Measurements from ENCODE around the gene CRABP2. TPM values are rescaled to one million over a fixed set of nuclear protein-coding genes. Genes with fewer than 3 reads are reported as not detected.

Gene CRABP2
- total and polyA plus RNA-seq, 2 experiments from 2014 or later, result 45.9 to 137 TPM

DNA sequence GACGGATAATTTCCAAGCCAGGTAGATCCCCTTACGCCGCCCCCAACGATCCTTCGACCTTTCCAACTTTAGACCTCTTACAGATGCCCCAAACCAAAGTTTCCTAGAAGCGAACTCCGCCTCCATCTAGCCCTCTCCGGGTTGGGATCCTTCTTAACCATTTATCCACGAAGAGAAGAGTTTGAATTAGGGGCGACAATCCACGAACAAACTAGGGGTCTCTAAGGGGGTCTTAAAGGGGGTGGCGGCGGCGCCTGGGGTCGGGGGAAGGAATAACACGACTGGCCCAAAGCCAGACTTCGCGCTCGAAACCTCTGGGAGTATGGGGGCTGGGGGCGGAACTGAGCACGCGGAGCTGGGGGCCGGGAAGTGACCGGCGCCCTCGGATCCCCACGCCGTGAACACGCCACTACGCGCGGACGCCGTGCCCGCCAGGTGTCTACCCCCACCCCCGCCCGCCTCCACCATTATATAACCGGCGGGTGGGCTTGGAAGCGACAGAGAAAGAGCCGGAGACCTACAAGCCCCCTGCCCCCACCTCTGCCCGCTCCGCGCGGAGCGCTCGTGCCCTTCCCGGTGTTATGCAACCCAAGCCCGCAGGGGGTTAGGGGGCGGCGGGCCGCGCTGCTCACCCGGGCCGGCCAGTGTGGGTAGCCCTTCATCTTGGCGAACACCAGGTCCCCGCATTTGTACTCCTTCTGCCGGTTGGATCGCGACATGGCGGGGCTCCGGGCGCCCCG, 45.5 kb upstream of the CRABP2 start:
- H3K36me3 Mint-ChIP-seq (ENCODE audit: low read depth), result peaks cover 24% of the 10 kb centered on the region
- no peaks in the 10 kb centered on the region for H3K27me3 ChIP-seq (ENCODE audit: insufficient read depth)
- peaks cover 47% of the 10 kb centered on the region for H3K4me1 Mint-ChIP-seq
- ATAC-seq (peak; percentile 5), DNase-seq (ENCODE audit: low spot score) (peak; percentile 73)
- no peak for TF ChIP-seq EZH2phosphoT487 (IDR thresholded peaks at IDR 0.05; ENCODE audit: unreplicated experiment)
- TF ChIP-seq, protein P1, sequence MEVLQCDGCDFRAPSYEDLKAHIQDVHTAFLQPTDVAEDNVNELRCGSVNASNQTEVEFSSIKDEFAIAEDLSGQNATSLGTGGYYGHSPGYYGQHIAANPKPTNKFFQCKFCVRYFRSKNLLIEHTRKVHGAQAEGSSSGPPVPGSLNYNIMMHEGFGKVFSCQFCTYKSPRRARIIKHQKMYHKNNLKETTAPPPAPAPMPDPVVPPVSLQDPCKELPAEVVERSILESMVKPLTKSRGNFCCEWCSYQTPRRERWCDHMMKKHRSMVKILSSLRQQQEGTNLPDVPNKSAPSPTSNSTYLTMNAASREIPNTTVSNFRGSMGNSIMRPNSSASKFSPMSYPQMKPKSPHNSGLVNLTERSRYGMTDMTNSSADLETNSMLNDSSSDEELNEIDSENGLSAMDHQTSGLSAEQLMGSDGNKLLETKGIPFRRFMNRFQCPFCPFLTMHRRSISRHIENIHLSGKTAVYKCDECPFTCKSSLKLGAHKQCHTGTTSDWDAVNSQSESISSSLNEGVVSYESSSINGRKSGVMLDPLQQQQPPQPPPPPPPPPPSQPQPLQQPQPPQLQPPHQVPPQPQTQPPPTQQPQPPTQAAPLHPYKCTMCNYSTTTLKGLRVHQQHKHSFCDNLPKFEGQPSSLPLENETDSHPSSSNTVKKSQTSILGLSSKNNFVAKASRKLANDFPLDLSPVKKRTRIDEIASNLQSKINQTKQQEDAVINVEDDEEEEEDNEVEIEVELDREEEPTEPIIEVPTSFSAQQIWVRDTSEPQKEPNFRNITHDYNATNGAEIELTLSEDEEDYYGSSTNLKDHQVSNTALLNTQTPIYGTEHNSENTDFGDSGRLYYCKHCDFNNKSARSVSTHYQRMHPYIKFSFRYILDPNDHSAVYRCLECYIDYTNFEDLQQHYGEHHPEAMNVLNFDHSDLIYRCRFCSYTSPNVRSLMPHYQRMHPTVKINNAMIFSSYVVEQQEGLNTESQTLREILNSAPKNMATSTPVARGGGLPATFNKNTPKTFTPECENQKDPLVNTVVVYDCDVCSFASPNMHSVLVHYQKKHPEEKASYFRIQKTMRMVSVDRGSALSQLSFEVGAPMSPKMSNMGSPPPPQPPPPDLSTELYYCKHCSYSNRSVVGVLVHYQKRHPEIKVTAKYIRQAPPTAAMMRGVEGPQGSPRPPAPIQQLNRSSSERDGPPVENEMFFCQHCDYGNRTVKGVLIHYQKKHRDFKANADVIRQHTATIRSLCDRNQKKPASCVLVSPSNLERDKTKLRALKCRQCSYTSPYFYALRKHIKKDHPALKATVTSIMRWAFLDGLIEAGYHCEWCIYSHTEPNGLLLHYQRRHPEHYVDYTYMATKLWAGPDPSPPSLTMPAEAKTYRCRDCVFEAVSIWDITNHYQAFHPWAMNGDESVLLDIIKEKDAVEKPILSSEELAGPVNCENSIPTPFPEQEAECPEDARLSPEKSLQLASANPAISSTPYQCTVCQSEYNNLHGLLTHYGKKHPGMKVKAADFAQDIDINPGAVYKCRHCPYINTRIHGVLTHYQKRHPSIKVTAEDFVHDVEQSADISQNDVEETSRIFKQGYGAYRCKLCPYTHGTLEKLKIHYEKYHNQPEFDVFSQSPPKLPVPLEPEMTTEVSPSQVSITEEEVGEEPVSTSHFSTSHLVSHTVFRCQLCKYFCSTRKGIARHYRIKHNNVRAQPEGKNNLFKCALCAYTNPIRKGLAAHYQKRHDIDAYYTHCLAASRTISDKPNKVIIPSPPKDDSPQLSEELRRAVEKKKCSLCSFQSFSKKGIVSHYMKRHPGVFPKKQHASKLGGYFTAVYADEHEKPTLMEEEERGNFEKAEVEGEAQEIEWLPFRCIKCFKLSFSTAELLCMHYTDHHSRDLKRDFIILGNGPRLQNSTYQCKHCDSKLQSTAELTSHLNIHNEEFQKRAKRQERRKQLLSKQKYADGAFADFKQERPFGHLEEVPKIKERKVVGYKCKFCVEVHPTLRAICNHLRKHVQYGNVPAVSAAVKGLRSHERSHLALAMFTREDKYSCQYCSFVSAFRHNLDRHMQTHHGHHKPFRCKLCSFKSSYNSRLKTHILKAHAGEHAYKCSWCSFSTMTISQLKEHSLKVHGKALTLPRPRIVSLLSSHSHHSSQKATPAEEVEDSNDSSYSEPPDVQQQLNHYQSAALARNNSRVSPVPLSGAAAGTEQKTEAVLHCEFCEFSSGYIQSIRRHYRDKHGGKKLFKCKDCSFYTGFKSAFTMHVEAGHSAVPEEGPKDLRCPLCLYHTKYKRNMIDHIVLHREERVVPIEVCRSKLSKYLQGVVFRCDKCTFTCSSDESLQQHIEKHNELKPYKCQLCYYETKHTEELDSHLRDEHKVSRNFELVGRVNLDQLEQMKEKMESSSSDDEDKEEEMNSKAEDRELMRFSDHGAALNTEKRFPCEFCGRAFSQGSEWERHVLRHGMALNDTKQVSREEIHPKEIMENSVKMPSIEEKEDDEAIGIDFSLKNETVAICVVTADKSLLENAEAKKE (CRISPR knock-in tag; IDR thresholded peaks at IDR 0.05), result no peak
- TF ChIP-seq, protein P2, sequence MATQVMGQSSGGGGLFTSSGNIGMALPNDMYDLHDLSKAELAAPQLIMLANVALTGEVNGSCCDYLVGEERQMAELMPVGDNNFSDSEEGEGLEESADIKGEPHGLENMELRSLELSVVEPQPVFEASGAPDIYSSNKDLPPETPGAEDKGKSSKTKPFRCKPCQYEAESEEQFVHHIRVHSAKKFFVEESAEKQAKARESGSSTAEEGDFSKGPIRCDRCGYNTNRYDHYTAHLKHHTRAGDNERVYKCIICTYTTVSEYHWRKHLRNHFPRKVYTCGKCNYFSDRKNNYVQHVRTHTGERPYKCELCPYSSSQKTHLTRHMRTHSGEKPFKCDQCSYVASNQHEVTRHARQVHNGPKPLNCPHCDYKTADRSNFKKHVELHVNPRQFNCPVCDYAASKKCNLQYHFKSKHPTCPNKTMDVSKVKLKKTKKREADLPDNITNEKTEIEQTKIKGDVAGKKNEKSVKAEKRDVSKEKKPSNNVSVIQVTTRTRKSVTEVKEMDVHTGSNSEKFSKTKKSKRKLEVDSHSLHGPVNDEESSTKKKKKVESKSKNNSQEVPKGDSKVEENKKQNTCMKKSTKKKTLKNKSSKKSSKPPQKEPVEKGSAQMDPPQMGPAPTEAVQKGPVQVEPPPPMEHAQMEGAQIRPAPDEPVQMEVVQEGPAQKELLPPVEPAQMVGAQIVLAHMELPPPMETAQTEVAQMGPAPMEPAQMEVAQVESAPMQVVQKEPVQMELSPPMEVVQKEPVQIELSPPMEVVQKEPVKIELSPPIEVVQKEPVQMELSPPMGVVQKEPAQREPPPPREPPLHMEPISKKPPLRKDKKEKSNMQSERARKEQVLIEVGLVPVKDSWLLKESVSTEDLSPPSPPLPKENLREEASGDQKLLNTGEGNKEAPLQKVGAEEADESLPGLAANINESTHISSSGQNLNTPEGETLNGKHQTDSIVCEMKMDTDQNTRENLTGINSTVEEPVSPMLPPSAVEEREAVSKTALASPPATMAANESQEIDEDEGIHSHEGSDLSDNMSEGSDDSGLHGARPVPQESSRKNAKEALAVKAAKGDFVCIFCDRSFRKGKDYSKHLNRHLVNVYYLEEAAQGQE (IDR thresholded peaks at IDR 0.05; ENCODE audit: unreplicated experiment), result no peak
- no peak for TF ChIP-seq ZNF331 (CRISPR knock-in tag; IDR thresholded peaks at IDR 0.05; ENCODE audit: low read depth)
- no peak for TF ChIP-seq ZNF114 (CRISPR knock-in tag; IDR thresholded peaks at IDR 0.05)
- no peak for TF ChIP-seq CREB1 (CRISPR knock-in tag; IDR thresholded peaks at IDR 0.05; ENCODE audit: low read depth)
- no peak for TF ChIP-seq STAT1 (IDR thresholded peaks at IDR 0.05; ENCODE audit: unreplicated experiment)
- TF ChIP-seq, protein P3, sequence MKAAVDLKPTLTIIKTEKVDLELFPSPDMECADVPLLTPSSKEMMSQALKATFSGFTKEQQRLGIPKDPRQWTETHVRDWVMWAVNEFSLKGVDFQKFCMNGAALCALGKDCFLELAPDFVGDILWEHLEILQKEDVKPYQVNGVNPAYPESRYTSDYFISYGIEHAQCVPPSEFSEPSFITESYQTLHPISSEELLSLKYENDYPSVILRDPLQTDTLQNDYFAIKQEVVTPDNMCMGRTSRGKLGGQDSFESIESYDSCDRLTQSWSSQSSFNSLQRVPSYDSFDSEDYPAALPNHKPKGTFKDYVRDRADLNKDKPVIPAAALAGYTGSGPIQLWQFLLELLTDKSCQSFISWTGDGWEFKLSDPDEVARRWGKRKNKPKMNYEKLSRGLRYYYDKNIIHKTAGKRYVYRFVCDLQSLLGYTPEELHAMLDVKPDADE (IDR thresholded peaks at IDR 0.05), result no peak
- no peak for TF ChIP-seq JUNB (IDR thresholded peaks at IDR 0.05; ENCODE audit: unreplicated experiment)
- no peak for TF ChIP-seq NANOG (IDR thresholded peaks at IDR 0.05; ENCODE audit: borderline replicate concordance)
- TF ChIP-seq EZH2 (IDR thresholded peaks at IDR 0.05; ENCODE audit: low read depth, unreplicated experiment), result no peak
- no peak for TF ChIP-seq POLR2AphosphoS5 (IDR thresholded peaks at IDR 0.05; ENCODE audit: low read depth)
- TF ChIP-seq, protein P4, sequence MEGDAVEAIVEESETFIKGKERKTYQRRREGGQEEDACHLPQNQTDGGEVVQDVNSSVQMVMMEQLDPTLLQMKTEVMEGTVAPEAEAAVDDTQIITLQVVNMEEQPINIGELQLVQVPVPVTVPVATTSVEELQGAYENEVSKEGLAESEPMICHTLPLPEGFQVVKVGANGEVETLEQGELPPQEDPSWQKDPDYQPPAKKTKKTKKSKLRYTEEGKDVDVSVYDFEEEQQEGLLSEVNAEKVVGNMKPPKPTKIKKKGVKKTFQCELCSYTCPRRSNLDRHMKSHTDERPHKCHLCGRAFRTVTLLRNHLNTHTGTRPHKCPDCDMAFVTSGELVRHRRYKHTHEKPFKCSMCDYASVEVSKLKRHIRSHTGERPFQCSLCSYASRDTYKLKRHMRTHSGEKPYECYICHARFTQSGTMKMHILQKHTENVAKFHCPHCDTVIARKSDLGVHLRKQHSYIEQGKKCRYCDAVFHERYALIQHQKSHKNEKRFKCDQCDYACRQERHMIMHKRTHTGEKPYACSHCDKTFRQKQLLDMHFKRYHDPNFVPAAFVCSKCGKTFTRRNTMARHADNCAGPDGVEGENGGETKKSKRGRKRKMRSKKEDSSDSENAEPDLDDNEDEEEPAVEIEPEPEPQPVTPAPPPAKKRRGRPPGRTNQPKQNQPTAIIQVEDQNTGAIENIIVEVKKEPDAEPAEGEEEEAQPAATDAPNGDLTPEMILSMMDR (conservative IDR thresholded peaks at IDR 0.05; ENCODE audit: low read depth in 2 of 2), result no peak
- peak overlapping the region; percentile 99 for H3K4me3 ChIP-seq
- H3K27me3 Mint-ChIP-seq (ENCODE audit: insufficient read depth, low read depth, poor library complexity), result peaks cover 19% of the 10 kb centered on the region
- H3K79me2 ChIP-seq (replicated peaks; ENCODE audit: insufficient read depth), result peaks cover 63% of the 10 kb centered on the region
- peak overlapping the region; percentile 100 for H3K4me2 ChIP-seq
- H3K9me2 ChIP-seq (ENCODE audit: insufficient read depth), result no peaks in the 10 kb centered on the region
- H3K4me3 Mint-ChIP-seq, result peak overlapping the region; percentile 89
- H2AFZ ChIP-seq, result 0 out of 2 replicates have a peak overlapping the region, but pooled peaks have one; percentile 38
- H3K9me3 Mint-ChIP-seq, result no peaks in the 10 kb centered on the region; the same call in 1 of the 3 replicates
- H3F3A ChIP-seq (replicated peaks; ENCODE audit: low read depth), result peaks cover 35% of the 10 kb centered on the region
- H4K20me1 ChIP-seq (replicated peaks; ENCODE audit: insufficient read depth), result peaks cover 10% of the 10 kb centered on the region
- no peaks in the 10 kb centered on the region for H3K36me3 ChIP-seq (ENCODE audit: insufficient read depth)
- peak overlapping the region; percentile 97 for H3K27ac Mint-ChIP-seq
- peaks cover 45% of the 10 kb centered on the region for H3K4me1 ChIP-seq (ENCODE audit: insufficient read depth)
- peak overlapping the region; percentile 66; the same call in 1 of the 2 replicates for H3K27ac ChIP-seq (ENCODE audit: low read depth)
